Esophagus squamous epithelium (tissue), 4 donors: ENCODE data around the gene NPTXR.

Experiments used
- CTCF ChIP-seq, 6 experiments: fragments of 450-650 bp in 4 of 6; fragments of 200-600 bp in 2 of 6; sonication (generic) in 2 of 6; IDR thresholded peaks; one replicate each; pipeline ENCODE4 v1.5.1; 2016 to 2019; ENCODE audit warnings: antibody characterized with exemption in 6 of 6, mild to moderate bottlenecking in 4 of 6, moderate library complexity in 4 of 6
- POLR2A ChIP-seq, 4 donors: fragments of 450-650 bp; IDR thresholded peaks; one replicate each; pipeline ENCODE4 v1.6.1; 2017; ENCODE audit warnings: antibody characterized with exemption in 4 of 4, mild to moderate bottlenecking in 4 of 4, moderate library complexity in 3 of 4

DNA sequence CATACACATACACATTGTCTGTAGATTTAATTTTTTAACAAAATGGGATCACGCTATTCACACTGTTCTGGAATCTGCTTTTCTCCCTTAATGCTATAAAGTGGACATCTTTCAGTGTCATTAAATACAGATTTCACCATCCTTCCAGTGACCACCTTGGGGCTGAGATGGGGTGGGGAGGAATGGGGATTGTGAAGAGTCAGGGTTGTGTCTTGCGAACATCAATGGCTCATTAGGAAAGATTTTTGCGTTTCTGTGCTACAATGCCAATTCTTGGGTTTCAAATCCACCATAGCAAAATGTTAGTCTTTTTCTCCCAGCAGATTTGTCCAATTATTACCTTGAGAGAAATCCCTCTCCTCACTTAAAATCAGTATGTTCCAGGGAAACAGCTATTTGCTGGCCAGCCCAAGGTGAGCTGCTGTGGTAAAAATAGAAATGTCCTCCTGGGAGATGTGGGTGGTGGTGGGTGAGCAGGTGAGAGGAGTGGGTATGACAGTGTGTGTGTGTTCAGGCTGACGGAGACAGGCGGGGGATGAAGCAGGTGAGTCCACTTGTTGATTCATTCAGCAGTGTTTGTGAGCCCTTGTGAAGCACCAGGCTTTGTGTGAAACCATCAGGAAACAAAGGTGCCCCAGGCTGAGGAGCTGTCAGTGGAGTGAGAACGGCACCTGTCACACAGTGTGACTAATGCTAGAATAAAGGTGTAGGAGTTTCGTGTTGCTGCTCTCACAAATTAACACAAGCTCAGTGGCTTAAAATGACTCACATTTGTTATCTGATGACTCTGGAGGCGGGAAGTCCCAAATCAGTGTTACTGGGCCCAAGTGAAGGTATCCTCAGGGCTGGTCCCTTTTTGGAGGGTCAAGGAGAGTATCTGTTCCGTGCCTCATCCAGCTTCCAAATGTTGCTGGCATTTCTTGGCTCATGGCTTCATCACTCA lies 29.9 kb upstream of the NPTXR start:
- TF ChIP-seq POLR2A (IDR thresholded peaks at IDR 0.05) (no peak), CTCF (IDR thresholded peaks at IDR 0.05) (no peak)
